GM18907 (cell line): ENCODE data around the gene PDZD2.
"Not testable (repeated sequence)": the region's sequence is repeated elsewhere in the genome, so short reads cannot be mapped to it uniquely, and the experiment has no call there.

ENCODE experiments used
- ATAC-seq: cut with Tn5 transposase; IDR thresholded peaks from one replicate; pipeline ENCODE4 v1.9.1; 2021; ENCODE audit warnings: mild to moderate bottlenecking, moderate library complexity; ENCODE audit not compliant: unreplicated experiment

The PDZD2 gene

GRCh38 chr5:31996909-31997308 lies 358.0 kb downstream of the PDZD2 start:
- no peak for ATAC-seq

GRCh38 chr5:31999470-31999869 lies 360.5 kb downstream of the PDZD2 start:
- ATAC-seq, result no peak

GRCh38 chr5:32000731-32001130 lies 361.8 kb downstream of the PDZD2 start:
- ATAC-seq, result no peak

- ATAC-seq, result no peak
Measured at GRCh38 chr5:32001284-32001683, 362.4 kb downstream of the PDZD2 start.

GRCh38 chr5:32001707-32002106 lies 362.8 kb downstream of the PDZD2 start:
- ATAC-seq, result no peak

GRCh38 chr5:32002755-32003154 lies 363.8 kb downstream of the PDZD2 start:
- ATAC-seq, result no peak

- ATAC-seq, result no peak
Measured at GRCh38 chr5:32003981-32004380, 365.1 kb downstream of the PDZD2 start.

- ATAC-seq, result peak; percentile 91
Measured at GRCh38 chr5:32004404-32004803, 365.5 kb downstream of the PDZD2 start.

GRCh38 chr5:32008746-32009145 lies 369.8 kb downstream of the PDZD2 start:
- ATAC-seq, result no peak

- no peak for ATAC-seq
Measured at GRCh38 chr5:32013658-32014057, 374.7 kb downstream of the PDZD2 start.

GRCh38 chr5:32014096-32014745 lies 375.3 kb downstream of the PDZD2 start:
- no peak for ATAC-seq

GRCh38 chr5:32015262-32015661 lies 376.3 kb downstream of the PDZD2 start:
- not testable (repeated sequence) for ATAC-seq

- no peak for ATAC-seq
Measured at GRCh38 chr5:32017692-32018367, 378.9 kb downstream of the PDZD2 start.

GRCh38 chr5:32018476-32019436 lies 379.8 kb downstream of the PDZD2 start:
- no peak for ATAC-seq

GRCh38 chr5:32020271-32020670 lies 381.3 kb downstream of the PDZD2 start:
- peak; percentile 88 for ATAC-seq

- ATAC-seq, result no peak
Measured at GRCh38 chr5:32020946-32021345, 382.0 kb downstream of the PDZD2 start.

GRCh38 chr5:32021771-32022170 lies 382.8 kb downstream of the PDZD2 start:
- ATAC-seq, result no peak

GRCh38 chr5:32022638-32023037 lies 383.7 kb downstream of the PDZD2 start:
- no peak for ATAC-seq

- ATAC-seq, result no peak
Measured at GRCh38 chr5:32023816-32024215, 384.9 kb downstream of the PDZD2 start.

- ATAC-seq, result no peak
Measured at GRCh38 chr5:32024751-32025150, 385.8 kb downstream of the PDZD2 start.

- no peak for ATAC-seq
Measured at GRCh38 chr5:32027093-32027716, 388.3 kb downstream of the PDZD2 start.
